ENCODE data around the gene MRPL33.

Gene MRPL33

GRCh38 chr2:27808418-27808817, 36.9 kb downstream of the MRPL33 start:
- TF ChIP-seq CTCF (IDR thresholded peaks at IDR 0.05; ENCODE audit: control insufficient read depth, extremely low read depth, insufficient read depth) = no peak
- DNase-seq (ENCODE audit: low read depth) = no peak
- no peak overlapping the region for H3K4me3 ChIP-seq (ENCODE audit: low read depth, low read length)

GRCh38 chr2:27808984-27809383, 37.5 kb downstream of the MRPL33 start:
- DNase-seq (ENCODE audit: low read depth) = no peak
- no peak overlapping the region for H3K4me3 ChIP-seq (ENCODE audit: low read depth, low read length)
- TF ChIP-seq CTCF (IDR thresholded peaks at IDR 0.05; ENCODE audit: control insufficient read depth, extremely low read depth, insufficient read depth) = no peak

- no peak for TF ChIP-seq CTCF (IDR thresholded peaks at IDR 0.05; ENCODE audit: control insufficient read depth, extremely low read depth, insufficient read depth)
- H3K4me3 ChIP-seq (ENCODE audit: low read depth, low read length) = no peak overlapping the region
- no peak for DNase-seq (ENCODE audit: low read depth)
Measured at GRCh38 chr2:27809761-27810241, 38.3 kb downstream of the MRPL33 start.

GRCh38 chr2:27810455-27810854, 38.9 kb downstream of the MRPL33 start:
- TF ChIP-seq CTCF (IDR thresholded peaks at IDR 0.05; ENCODE audit: control insufficient read depth, extremely low read depth, insufficient read depth) = no peak
- no peak overlapping the region for H3K4me3 ChIP-seq (ENCODE audit: low read depth, low read length)
- DNase-seq (ENCODE audit: low read depth) = no peak

- H3K4me3 ChIP-seq (ENCODE audit: low read depth, low read length) = no peak overlapping the region
- no peak for DNase-seq (ENCODE audit: low read depth)
- no peak for TF ChIP-seq CTCF (IDR thresholded peaks at IDR 0.05; ENCODE audit: control insufficient read depth, extremely low read depth, insufficient read depth)
Measured at GRCh38 chr2:27811768-27812167, 40.2 kb downstream of the MRPL33 start.

- DNase-seq (ENCODE audit: low read depth) = no peak
- no peak overlapping the region for H3K4me3 ChIP-seq (ENCODE audit: low read depth, low read length)
- no peak for TF ChIP-seq CTCF (IDR thresholded peaks at IDR 0.05; ENCODE audit: control insufficient read depth, extremely low read depth, insufficient read depth)
Measured at GRCh38 chr2:27814758-27815157, 43.2 kb downstream of the MRPL33 start.

GRCh38 chr2:27815860-27816438, 44.4 kb downstream of the MRPL33 start:
- no peak for DNase-seq (ENCODE audit: low read depth)
- no peak overlapping the region for H3K4me3 ChIP-seq (ENCODE audit: low read depth, low read length)
- no peak for TF ChIP-seq CTCF (IDR thresholded peaks at IDR 0.05; ENCODE audit: control insufficient read depth, extremely low read depth, insufficient read depth)

Data from LNCaP clone FGC (cell line).